Activated CD4-positive, alpha-beta T cell treated with anti-CD3 and anti-CD28 coated beads, Interleukin-2, amount 50 U/mL, for 4 hours (primary cell): ENCODE results near the gene C5orf22.
A peak's percentile ranks its signal among the peaks of the same experiment; 100 is the strongest.

Experiments used
- DNase-seq, 2 experiments: peaks; one replicate each; pipeline ENCODE4 v3.0.0-alpha.2; 2020

Gene C5orf22

GRCh38 chr5:31531888-31532547 lies at the start of gene C5orf22, which contains the start of gene DROSHA:
TSS of gene C5orf22 (plus strand) at chr5:31532301. CDS start at chr5:31532393, 92 bp downstream.
TSS of gene DROSHA (minus strand) at chr5:31532093. CDS start at chr5:31529059, 3,034 bp downstream.
- DNase-seq, result peak; percentile 87 to 89

- DNase-seq, result no peak
Measured at GRCh38 chr5:31485376-31486207, 46.5 kb upstream of the C5orf22 start.

- no peak for DNase-seq
Measured at GRCh38 chr5:31486441-31486840, 45.7 kb upstream of the C5orf22 start.

GRCh38 chr5:31487506-31487905 lies 44.6 kb upstream of the C5orf22 start:
- no peak for DNase-seq

- DNase-seq, result no peak
Measured at GRCh38 chr5:31492869-31493268, 39.2 kb upstream of the C5orf22 start.

- no peak for DNase-seq
Measured at GRCh38 chr5:31495336-31495735, 36.8 kb upstream of the C5orf22 start.

- DNase-seq, result no peak
Measured at GRCh38 chr5:31496301-31496700, 35.8 kb upstream of the C5orf22 start.

GRCh38 chr5:31496891-31497290 lies 35.2 kb upstream of the C5orf22 start:
- DNase-seq, result no peak

- DNase-seq, result no peak
Measured at GRCh38 chr5:31500256-31500655, 31.8 kb upstream of the C5orf22 start.

- DNase-seq, result no peak
Measured at GRCh38 chr5:31502506-31502905, 29.6 kb upstream of the C5orf22 start.

- DNase-seq, result no peak
Measured at GRCh38 chr5:31504529-31504928, 27.6 kb upstream of the C5orf22 start.

- no peak for DNase-seq
Measured at GRCh38 chr5:31511305-31511704, 20.8 kb upstream of the C5orf22 start.

GRCh38 chr5:31516802-31517201 lies 15.3 kb upstream of the C5orf22 start:
- DNase-seq, result no peak

GRCh38 chr5:31523041-31523440 lies 9.1 kb upstream of the C5orf22 start:
- no peak for DNase-seq

- DNase-seq, result no peak
Measured at GRCh38 chr5:31530541-31531265, 1.4 kb upstream of the C5orf22 start.

GRCh38 chr5:31531543-31531887 lies 586 bp upstream of the C5orf22 start:
- DNase-seq, result no peak

- no peak for DNase-seq
Measured at GRCh38 chr5:31534527-31535046, 2.5 kb downstream of the C5orf22 start.

GRCh38 chr5:31536873-31537272 lies 4.8 kb downstream of the C5orf22 start:
- no peak for DNase-seq

- no peak for DNase-seq
Measured at GRCh38 chr5:31537349-31537748, 5.2 kb downstream of the C5orf22 start.

GRCh38 chr5:31537851-31538250 lies 5.8 kb downstream of the C5orf22 start:
- DNase-seq, result no peak

- peak in 1 of 2 experiments; percentile 6 for DNase-seq
Measured at GRCh38 chr5:31549114-31549513, 17.0 kb downstream of the C5orf22 start.

GRCh38 chr5:31551878-31552277 lies 19.8 kb downstream of the C5orf22 start:
- DNase-seq, result no peak

GRCh38 chr5:31553863-31554262 lies 21.8 kb downstream of the C5orf22 start:
- no peak for DNase-seq
